IPS-18c (cell line): ENCODE measurements around the gene PIEZO1.

Experiments
- H3K4me3 ChIP-seq: 2 replicates; pipeline ENCODE4 v1.7.0; 2013; ENCODE audit warnings: low read depth, mild to moderate bottlenecking, low read length, moderate library complexity; ENCODE audit not compliant: insufficient read depth
- H3K9me3 ChIP-seq: one replicate; pipeline ENCODE4 v1.6.1; 2013; ENCODE audit warnings: mild to moderate bottlenecking, low read length, moderate library complexity; ENCODE audit not compliant: control insufficient read depth, insufficient read depth

Gene PIEZO1

GRCh38 chr16:88763502-88764053 lies 21.4 kb downstream of the PIEZO1 start:
- no peak overlapping the region for H3K4me3 ChIP-seq
- no peaks in the 10 kb centered on the region for H3K9me3 ChIP-seq

DNA sequence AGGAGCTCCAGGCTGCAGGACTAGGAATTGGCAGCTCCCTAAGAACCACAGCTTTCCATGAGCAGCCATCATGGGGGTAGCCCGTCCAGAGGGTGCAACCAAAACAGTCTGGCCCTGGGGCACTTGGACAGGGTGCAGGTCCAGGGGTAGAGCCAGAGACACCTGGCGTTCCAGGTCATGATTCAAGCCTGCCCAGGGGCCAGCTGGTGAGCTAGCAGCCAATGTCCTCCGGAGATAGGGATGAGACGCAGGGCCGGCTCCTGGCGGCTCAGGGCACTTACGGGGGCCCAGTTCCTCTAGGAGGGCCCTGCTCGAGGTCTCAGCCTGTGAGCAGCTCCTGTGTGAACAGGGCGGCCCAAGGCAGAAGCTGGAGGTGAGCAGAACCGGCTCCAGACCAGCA lies 22.1 kb downstream of the PIEZO1 start:
- no peak overlapping the region; the same call in 1 of the 2 replicates for H3K4me3 ChIP-seq

DNA sequence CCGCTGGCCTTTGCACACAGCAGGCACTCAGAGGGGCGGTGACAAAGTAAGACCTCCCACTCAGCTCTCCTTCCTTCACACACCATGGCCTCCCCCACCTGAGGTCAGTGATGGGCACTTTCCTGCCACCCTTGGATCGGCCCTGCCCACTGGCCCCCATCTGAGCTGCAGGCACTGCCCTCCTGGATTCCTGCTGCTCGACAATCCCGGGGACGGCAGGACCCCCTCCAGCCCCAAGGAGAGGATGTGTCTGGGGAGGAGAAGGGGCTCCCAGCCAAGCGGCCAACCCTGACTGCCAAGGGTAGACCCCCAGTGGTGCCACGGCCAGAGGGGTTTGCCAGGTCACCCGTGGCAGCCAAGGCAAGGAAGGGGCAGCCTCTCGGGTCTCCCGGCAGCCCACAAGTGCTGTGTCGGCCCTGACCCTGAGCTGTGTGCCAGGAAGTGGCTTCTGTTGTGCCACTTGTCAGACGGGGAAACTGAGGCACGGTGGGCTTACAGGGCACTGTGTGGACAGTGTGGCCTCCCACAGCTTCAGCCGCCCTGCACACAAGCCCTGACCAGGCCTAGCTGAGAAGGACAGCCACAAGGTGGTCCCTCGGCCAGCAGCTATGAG lies 22.7 kb downstream of the PIEZO1 start:
- H3K4me3 ChIP-seq = no peak overlapping the region

More for the DNA sequence above, 22.1 kb downstream of the PIEZO1 start:
- H3K9me3 ChIP-seq = no peaks in the 10 kb centered on the region

GRCh38 chr16:88761830-88762229 lies 23.2 kb downstream of the PIEZO1 start:
- no peak overlapping the region for H3K4me3 ChIP-seq

More for the DNA sequence above, 22.7 kb downstream of the PIEZO1 start:
- H3K9me3 ChIP-seq = no peaks in the 10 kb centered on the region

GRCh38 chr16:88761143-88761534 lies 23.9 kb downstream of the PIEZO1 start:
- Histone ChIP-seq H3K4me3 (no peak overlapping the region), H3K9me3 (no peaks in the 10 kb centered on the region)

More at GRCh38 chr16:88761830-88762229, 23.2 kb downstream of the PIEZO1 start:
- H3K9me3 ChIP-seq = no peaks in the 10 kb centered on the region

GRCh38 chr16:88760424-88761142 lies 24.4 kb downstream of the PIEZO1 start:
- H3K4me3 ChIP-seq = no peak overlapping the region
- no peaks in the 10 kb centered on the region for H3K9me3 ChIP-seq

DNA sequence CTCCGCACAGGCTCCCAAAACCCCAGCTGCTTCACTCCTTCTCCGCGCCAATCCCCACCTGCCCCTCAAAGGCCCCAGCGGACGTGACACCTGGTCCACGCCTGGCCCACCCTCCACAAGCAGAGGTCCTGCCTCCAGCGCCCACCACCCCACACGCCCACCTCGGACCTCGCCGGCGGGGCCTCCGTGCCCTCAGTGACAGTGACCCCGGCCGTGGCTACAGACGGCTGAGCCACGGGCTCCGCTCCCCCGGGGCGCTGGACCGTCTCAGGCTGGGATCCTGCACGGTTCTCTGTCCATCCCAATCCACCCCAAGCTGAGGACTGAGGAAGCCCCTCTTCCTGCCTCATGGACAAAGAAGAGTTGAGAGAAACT lies 25.1 kb downstream of the PIEZO1 start:
- H3K4me3 ChIP-seq = no peak overlapping the region
- H3K9me3 ChIP-seq = no peaks in the 10 kb centered on the region

- H3K9me3 ChIP-seq = peaks cover 2% of the 10 kb centered on the region
- no peak overlapping the region for H3K4me3 ChIP-seq
These were observed 25.6 kb downstream of the PIEZO1 start for GRCh38 chr16:88759245-88759975.

DNA sequence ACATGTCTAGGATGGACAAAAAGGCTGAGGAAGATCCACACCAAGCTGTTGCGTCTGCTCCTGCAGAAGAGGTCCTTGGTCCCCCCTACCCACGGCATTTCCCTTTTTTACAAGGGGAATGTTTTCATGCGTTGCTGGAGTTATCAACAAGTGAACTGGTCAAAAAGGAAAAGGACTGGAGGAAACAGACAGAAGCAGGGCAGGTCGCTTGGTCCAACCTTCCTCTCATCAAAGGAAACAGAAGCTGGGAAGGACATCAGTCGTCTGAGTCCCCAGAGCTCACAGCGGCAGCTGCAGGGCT lies 26.1 kb downstream of the PIEZO1 start:
- H3K4me3 ChIP-seq = no peak overlapping the region

DNA sequence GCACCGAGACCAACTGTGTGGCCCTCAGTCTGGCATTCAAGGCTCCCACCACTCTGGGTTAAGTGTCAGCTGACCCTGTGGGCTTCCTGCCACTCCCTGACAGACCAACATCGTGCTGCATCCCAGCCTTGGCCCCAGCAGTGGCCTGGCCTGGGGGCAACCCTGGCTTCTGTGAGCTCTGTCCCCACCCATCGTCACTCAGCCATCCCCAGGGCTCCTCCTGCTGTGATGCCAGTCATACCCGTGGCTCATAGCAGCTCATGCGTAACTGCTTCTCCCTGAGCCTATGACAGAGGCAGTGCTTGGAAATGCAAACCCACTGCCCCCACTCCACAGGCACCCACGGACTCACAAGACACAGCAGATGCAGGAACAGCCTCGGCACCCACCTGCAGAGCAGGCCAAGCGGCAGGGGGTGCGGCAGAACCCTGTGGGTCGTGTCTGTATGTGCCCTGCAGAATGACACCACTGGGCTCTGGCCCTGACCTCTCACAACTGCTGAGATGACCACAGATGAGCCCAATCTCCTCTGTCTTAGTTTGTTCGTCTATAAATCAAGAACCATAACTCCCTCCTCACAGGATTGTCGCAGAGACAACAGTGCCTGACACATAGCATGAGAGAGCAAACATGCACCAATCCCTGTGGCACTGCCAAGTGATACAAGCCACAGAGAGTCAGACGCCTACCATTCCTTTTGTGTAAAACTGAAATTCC lies 26.6 kb downstream of the PIEZO1 start:
- Histone ChIP-seq H3K4me3 (no peak overlapping the region), H3K9me3 (peaks cover 2% of the 10 kb centered on the region)

More for the DNA sequence above, 26.1 kb downstream of the PIEZO1 start:
- H3K9me3 ChIP-seq = peaks cover 2% of the 10 kb centered on the region

DNA sequence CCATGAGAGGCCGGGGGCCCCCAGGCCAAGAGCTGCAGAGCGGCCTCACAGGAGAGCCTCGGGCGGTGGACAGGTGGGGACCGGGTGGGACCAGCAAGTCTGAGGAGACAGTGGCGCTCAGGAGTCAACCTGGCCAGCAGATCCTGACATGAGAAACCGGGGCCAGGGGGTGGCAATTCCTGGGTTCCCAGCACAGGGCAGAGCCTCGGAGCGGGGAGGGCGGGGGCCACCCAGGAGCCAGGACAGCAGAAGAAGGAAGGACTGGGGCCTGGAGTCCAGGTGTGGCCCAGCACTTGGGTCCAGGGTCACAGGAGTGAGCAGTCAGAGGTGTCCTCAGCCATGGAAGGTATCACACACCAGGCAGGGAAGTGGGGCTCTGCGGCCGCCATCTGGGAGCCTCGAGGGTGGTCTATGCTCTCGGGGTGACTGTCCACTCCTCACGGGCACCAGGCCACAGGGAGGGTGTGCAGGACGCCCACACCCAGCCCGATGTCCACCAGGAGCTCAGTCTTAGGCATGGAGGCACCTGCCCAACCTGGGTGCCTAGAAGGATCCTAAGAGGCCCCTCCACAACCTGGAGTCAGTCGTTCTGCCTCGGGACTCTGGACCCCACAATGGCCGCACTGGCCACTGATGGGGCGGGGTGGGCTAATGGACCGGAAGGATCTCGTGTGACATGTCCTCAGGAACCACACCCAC lies 29.1 kb downstream of the PIEZO1 start:
- H3K4me3 ChIP-seq = no peak overlapping the region
- H3K9me3 ChIP-seq = peaks cover 2% of the 10 kb centered on the region

GRCh38 chr16:88754912-88755744 lies 29.9 kb downstream of the PIEZO1 start:
- H3K9me3 ChIP-seq = peaks cover 2% of the 10 kb centered on the region
- no peak overlapping the region for H3K4me3 ChIP-seq

GRCh38 chr16:88754109-88754911 lies 30.7 kb downstream of the PIEZO1 start:
- Histone ChIP-seq H3K4me3 (no peak overlapping the region), H3K9me3 (peaks cover 2% of the 10 kb centered on the region)

DNA sequence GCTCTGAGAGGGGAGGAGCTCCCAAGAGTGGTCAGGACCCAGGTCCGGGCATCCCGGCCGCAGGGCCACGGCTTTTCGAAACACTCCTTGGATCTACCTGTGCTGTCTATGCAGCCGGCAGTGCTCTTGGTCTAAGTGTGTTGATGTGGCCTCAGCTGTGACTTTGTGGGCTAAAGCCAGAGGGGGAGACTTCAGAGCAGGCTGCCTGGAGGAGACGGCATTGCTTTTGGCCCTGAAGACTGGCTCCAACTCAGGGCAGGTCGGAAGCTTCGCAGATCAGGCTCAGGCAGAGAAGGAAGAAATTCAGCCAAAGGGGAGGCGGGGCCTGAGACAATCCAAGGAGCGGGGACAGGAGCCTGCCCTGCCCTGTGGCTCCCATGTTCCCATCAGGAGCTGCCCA lies 31.4 kb downstream of the PIEZO1 start:
- Histone ChIP-seq H3K9me3 (peaks cover 2% of the 10 kb centered on the region), H3K4me3 (no peak overlapping the region)

DNA sequence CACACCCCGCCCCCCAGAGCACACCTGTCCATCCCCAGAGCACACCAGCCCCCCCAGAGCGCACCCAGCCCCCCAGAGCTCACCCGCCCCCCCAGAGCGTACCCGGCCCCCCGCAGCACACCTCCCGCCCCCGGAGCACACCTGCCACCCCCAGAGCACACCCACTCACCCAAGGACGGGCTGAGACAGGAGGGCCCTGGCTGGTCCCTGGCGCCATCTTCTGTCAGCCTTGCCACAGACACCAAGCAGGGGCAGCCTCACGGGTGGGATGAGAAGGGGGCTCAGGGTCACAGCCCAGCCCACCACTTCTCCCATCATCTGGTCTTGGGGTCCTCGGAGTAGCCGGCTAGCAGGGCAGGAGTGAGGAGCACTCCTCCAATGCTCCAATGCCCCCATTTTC lies 31.8 kb downstream of the PIEZO1 start:
- Histone ChIP-seq H3K9me3 (peaks cover 2% of the 10 kb centered on the region), H3K4me3 (no peak overlapping the region)
